Posterior cingulate gyrus (tissue), 11 donors: ENCODE measurements around the gene TBC1D4.
A peak's percentile ranks its signal among the peaks of the same experiment; 100 is the strongest.

Experiments used
- DNase-seq, 10 donors: peaks; one replicate each; pipeline versions ENCODE4 v3.0.0 to v3.0.0-alpha.2; 2020 to 2021; ENCODE audit warnings: mixed read lengths in 3 of 10
- intact Hi-C: fragments of 100-400 bp; cut with DNase I; formaldehyde crosslinking; loops from one replicate; pipeline ENCODE4 v1.15.1; 2023

TBC1D4 gene

DNA sequence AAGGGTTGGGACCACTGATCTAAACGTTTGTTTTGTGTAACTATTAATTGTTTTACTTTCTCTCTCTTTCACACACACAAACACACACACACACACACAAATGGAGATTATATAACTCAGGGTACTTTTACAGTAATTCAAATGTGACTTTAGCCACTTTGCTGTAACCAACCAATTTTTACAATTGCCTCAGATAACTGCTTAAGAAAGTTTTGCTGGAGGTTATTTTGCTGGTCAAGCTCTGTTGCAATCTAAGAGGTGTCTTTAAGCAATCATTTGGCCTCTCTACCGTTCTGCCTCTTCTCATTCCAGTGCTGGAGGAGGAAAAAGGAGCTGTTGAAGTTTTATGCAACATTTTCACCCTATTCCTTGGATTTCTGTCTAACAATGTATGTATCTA lies 63.0 kb downstream of the TBC1D4 start:
- intact Hi-C loops: no loop called here
- DNase-seq: no peak

DNA sequence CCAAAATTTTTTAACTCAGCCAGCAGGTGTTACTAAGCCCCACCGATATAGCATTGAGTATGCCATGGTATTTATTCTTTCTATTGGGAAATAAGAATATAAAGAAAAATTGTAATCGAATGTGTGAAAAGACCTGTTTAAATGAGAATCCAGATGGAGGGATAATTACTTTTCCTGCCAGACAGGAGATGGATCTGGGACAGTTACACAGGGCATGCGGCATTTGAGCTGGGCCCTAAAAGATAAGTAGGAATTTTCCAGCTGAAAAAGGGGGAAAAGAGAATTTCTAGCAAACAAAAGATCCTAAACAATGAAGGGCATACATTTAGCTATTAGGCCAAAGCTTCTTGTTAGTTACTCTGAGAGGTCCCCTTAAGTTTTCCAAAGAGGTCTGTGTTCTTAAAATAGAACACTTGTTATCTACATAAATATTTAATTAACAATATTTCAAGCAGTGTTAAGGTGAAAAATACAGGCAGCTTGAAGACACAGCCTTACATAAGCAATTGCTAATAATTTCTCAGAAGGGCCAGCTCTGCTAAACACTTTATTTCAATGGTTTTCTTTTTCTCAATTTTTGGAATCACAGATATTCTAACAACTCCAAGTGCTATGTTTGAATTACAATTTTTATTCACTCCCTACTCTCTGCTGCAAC lies 63.7 kb downstream of the TBC1D4 start:
- no peak for DNase-seq
- intact Hi-C loops: no loop called here

DNA sequence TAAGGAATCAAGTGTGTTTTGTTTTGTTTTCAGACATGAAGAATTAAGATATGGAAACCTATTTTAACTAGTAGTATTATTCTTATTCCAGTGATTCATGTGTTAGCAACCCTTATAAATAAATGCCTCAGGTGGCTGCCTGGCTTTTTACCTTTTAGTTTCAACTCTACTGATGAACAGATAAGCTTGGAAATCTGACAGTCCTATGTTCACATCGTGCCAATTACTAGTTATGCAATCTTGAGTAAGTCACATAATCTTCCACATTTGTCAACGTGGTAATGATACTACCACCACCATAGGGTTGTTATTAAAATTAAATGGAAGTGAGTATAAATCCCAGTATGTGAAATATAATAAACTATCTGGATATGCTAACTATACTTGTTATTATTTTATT lies 64.3 kb downstream of the TBC1D4 start:
- intact Hi-C loops: no loop called here
- DNase-seq: no peak

DNA sequence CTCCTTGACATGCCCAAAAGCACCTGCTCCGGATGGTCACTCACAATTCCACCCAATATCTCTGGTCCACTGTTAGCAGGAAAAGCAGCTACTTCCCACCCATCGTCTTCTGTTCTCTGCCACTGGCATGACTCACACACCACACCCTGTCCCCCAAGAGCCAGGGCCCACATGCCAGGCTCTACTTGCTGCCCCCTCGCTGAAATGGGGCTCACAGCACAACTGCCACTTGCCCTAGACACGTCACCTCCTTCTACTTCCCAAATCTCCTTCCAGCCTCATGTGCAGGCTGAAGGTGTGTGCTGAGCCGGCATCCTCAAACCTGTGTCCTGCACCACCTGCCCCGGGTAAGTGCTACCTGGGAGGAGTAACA lies 65.0 kb downstream of the TBC1D4 start:
- no peak for DNase-seq
- intact Hi-C loops: no loop called here

DNA sequence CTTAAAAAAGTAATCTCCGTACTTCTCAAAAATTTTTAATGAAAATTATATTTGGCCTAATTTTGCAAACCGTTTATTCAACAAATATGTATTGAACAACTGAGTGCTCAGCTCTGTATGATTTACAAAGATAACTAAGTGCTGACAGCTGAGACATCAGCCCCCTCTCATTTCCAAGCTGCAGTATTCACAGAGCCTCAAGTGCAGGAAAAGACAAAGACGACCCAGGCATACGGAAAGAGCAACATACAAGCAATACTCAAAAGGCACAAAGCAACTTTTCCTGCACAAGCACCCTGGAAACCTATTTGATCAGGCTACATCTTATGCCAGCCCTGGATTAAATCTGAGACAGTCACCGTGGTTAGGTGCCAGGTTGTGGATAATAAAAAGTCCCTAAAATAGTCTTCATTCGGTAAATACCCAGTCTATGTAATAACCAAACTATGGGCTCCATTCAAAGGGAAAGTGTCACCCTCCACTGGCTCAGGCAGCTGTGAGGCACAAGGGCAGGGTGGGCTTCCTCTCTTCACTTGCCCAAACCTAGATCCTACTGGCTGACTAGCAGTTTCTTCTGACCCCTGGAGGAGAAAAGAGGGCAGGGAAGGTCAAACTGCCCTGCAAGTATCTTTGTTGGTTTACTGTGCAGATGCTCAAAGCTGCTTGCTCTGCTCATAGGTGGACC lies 65.5 kb downstream of the TBC1D4 start:
- intact Hi-C loops: no loop called here
- no peak for DNase-seq

DNA sequence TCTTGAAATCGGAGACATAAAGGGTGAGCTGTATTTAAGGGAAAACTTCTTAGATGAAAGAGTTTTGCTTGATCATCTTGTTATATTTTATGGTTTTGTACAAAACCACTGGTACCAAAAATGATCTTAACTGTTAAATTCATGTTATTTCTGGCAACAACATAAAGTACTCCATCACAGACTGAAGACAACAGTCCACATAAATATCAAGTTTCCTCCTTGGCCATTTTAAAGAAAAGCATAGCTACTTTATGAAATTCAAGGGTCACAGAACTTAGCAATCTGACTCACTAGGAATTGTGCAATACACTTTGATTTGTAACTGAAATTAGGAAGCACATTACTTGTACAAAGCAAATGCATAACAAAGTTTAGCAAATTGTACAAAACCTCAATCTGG lies 66.3 kb downstream of the TBC1D4 start:
- no peak for DNase-seq
- intact Hi-C loops: no loop called here

DNA sequence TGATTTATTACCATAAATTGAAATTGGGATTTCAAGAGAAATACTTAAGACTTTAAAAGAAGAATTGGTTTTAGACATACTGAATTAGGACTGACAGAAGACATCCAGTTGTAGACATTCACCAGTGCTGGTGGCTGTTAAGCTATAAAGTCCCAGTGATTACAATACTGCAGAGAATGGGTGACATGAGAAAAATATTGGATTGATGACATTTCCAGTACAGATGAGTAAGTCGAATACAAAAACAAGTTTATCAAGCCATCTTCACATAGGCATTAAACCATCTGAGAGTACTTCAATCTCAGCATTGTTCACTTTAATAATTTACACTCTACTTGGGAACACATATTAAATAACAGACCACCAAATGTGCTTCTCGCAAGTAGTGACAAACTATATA lies 66.8 kb downstream of the TBC1D4 start:
- intact Hi-C loops: no loop called here
- DNase-seq: no peak

DNA sequence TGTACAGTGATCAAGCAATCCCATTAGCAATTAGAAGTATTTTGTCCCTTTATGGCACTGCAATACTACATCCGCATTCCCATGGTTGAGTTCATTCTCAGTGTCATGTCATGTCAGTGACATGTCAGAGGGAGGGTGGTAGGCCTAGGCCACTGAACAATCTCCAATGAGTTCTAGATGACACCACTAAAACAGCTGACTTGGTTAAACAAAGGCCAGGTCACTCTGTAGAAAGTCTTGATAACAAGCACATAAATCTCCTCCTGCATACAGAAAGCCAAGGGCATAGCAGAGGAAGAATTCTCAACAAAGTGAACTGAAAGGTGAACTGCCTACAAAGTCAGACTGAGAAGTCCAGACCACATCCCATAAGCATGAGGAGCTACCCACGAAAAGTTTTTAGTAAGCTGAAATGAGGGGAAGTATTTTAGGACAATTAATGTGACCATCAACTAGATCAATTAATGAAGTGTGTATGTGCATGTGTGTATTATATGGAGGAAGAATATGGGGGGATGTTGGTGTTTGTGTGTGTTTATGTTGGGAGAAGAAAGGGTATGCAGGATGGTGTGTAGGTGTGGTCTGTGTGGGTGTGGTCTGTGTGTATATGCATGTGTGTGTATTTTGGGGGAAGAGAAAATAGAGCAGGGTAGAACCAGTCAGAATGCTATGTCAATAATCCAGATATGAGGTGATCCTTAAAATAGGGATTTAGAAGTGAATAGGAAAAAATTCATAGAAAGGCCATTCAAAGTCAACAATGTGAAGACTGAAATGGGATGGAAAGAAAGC lies 67.7 kb downstream of the TBC1D4 start:
- intact Hi-C loops: no loop called here

DNA sequence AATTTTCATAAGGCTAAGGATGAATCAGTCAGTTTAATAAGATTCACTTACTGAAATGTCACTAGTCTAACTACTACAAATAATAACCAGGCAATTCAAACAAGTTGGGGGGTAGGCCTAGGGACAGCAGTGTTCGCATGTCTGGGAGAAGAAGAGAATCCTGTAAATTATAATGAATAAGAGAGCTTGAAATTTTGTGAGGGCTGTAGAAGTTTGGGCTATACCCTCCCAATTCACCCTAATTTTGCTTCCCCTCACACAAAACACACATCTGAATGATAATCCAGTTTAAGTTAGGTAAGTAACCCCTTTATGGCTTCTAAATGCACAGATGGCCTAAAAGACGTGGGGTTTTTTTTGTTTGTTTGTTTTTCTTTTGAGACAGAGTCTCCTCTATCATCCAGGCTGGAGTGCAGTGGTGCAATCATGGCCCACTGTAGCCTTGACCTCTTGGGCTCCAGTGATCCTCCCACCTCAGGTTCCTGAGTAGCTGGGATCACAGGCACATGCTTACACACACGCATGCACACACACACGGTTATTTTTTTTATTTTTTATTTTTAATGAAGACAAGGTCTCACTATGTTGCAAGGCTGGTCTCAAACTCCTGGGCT lies 69.9 kb downstream of the TBC1D4 start:
- DNase-seq: no peak
- intact Hi-C loops: no loop called here

More for the DNA sequence above, 67.7 kb downstream of the TBC1D4 start:
- DNase-seq: no peak

DNA sequence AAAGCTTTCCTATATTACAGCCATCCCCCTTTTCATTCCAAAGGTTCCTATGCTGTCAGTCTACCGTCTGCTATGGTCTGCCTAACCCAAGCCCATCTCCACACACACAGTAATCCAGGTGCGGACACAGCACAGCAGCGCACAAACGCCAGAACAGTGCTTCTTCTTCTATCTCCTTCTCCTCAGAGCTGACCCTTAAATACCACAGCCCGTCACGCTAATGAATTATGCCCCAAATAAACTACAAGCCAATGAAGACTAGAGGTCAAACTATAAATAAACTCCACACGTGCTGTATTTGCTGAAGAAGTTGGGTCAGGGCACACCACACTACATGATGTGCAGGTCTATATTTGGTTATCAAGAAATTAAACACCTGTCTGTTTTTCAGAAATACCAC lies 71.8 kb downstream of the TBC1D4 start:
- intact Hi-C loops: no loop called here
- no peak for DNase-seq

DNA sequence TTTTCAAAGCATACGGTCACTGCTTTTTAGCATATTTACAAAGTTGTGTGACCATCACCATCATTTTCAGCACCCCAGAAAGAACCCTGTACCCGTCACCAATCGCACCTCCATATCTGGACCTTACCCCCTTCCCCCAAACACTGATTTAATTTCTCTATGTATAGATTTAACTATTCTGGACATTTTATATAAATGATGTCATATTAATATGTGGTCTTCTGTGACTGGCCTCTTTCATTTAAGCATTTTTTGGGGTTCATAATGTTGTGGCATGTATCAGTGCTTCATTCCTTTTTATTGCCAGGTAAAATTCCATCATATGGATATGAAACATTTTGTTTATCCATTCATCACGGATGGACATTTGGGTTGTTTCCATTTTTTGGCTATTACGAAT lies 74.0 kb downstream of the TBC1D4 start:
- DNase-seq: no peak
- intact Hi-C loops: no loop called here

DNA sequence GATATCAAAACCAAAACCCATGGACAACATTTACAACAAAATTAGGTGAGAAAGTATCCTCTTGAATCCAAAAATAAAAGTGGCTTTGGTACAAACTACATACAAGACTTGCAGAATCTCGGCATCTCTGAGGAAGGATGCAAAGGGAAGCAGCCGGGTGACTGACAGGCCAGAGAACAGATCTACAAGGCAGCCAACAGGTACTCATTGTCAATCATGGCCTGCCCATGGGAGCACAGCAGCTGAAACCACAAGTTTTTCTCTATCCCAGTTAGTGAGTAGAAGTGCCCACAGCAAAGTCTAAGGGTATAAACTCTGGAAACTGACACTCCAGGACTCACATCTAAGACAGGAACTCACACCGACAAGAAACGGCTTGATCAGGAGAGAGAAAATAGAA lies 74.5 kb downstream of the TBC1D4 start:
- intact Hi-C loops: no loop called here
- no peak for DNase-seq

DNA sequence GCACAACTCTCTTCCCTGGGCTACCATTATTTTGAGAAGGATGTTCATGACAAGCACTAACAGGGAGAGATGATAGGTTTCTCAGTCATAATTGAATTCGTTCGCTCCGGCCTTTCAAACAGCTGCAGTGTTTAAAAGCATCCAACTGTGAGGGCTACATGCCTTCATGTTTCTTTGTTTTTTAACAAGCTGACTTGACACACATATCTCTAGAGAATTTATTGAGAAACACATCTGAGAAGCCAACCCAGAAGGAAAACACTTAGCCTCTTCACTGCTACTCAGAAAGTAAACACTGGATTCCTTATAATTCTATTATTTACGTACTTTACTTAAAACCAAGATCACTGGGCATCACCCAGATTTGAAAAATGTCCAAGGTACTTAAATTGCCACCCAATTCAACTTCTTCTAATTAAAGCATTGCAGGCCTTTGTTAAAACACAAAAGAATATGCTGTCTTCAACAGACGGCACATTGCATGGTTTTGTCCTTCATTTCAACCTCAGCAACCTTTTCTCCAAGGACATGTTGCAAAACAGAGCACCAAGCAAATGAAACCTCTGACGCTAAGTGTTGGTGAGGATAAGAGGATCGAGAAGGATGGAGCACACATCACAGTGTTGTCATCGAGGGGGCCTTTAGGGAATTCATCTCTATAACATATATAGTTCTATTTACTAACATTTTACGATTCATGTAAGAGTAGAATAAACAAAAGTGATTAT lies 75.8 kb downstream of the TBC1D4 start:
- intact Hi-C loops: no loop called here
- DNase-seq: no peak

DNA sequence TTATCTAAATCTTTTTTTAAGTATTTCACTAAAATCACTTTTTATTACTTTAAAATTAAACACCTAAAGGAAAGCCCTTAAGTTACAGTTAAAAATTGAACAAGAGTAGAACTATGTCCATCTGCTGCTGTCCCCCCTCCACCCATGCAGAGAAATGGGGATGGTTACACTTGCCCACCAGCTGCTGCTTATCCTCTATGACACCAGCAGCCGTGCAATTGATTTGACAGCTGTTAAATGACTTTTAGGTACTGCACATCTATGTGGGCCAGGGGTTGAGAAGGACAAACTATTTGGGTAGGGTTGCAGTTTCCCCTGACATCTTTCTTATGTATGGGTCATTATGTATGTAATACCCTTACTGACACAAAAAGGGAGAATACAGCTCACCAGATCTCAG lies 77.2 kb downstream of the TBC1D4 start:
- intact Hi-C loops: no loop called here
- no peak for DNase-seq

DNA sequence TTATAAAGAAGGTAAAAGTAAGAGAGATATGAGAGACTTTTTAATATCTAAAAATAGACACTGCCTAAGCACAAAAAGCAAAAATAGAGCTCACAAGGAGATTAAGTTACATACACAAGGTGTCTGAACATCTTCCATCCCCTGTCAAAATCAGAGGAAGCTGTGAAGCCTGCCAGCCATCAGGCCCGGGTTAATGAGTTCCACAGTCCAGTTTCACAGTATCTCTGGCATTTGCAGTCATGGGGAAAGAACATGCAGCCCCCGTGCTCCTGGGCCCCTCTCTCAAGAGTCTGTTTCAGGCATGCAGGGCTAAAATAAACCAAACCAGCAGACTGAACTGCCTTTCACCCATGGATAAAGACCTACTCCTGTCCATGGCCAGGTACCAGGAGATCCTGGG lies 79.2 kb downstream of the TBC1D4 start:
- DNase-seq: peak in 2 of 10 donors; percentile 9 to 11
- intact Hi-C loops: no loop called here

DNA sequence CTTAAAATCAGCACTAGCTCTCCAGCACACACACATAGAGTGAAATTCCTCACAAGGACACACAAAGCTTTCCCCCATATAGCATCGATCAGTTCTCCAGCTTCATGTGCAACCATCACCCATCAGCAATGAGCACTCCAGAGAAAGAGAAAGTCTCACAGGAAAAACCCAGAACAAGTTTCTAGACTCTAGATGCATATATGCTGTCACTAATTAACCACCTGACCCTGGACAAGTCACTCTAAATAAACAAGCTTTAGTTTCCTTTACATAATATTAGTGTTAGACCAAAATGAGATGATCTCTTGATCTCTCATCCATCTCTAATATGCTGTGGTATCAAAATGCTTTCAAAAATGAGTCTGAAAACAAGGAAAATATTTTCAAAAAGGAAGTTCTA lies 81.2 kb downstream of the TBC1D4 start:
- no peak for DNase-seq
- intact Hi-C loops: no loop called here

DNA sequence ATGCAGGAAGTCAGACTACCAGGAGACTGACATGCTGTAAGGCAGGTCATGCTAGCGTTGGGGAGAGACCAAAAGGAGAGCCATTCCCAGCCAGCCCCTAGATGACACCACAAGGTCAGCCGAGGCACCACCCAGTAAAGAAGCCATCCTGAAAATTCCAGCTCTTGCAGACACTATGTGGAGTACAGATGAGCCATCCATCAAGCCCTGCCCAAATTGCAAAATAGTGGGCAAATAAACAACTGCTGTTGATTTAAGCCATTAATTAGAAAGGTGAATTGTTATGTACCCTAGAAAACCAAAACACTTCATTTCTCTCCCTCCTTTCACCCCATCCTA lies 82.1 kb downstream of the TBC1D4 start:
- DNase-seq: no peak
- intact Hi-C loops: no loop called here

DNA sequence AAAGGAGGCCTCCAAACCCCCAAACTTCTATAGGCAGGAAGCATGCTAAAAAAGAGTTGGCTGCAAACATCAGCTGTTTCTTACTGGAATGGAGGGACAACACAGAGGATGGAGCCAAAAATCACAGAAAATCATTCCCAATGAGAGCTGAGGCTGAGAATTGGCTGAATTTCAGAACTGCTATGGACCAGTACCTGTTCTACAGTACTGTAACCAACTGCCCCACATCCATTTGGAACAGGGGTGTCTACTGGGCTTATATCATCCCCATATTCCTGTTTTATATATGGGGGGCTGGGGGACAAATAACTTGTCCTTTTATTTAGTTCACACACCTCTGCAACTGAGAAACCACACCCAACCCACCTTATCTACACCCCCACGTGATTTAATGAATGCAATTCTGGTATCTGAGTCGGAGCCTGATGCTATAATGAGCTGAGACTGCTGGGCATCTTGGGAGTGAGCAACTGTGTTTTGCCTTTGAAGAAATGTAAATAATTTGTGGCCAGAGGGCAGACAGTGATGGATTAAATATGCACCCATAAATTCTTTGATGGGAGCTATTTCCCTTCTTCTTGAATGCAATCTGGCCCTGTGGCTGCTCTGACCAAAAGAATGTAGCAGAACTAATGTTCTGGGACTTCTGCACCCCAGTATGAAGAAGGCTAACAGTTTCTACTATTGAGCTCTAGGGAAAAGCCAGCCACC lies 82.6 kb downstream of the TBC1D4 start:
- DNase-seq: no peak

DNA sequence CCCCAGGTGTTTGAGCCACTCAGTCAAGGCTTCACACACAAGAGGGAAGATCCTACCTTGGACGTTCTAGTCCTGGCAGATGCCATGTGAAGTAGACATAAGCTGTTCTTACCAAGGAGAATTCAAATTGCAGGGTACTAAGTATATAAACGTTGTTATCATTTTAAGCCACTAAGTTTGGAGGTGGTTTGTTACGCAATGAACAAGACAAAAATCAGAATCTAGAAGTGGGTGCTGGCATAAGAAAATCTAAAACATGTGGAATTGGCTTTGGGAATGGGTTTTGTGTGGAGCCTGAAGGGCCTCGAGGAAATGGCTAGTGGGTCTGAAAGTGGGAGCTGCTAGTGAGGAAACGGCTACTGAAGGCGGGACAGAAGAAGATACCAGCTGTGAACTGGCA lies 83.9 kb downstream of the TBC1D4 start:
- intact Hi-C loops: no loop called here
- no peak for DNase-seq

More for the DNA sequence above, 82.6 kb downstream of the TBC1D4 start:
- intact Hi-C loops: no loop called here

DNA sequence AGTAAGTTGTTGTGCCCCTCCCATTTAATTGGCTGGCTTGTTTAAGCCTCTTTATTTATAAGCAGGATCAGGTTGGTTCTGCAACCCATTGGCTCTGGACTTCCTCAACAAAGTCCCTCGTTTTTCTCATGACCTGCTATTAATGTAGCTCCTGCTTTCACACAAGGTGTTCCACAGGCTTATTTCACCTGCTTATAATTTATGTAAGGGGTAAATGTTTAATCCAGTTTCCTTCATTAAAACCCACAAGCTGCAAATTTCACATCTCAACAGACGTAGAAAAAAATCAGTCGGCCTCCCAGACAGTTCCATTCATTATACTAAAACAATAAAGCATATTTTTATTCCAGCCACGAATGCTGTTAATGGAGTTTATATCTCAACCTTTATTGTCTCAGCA lies 86.1 kb downstream of the TBC1D4 start:
- DNase-seq: no peak
- intact Hi-C loops: no loop called here
